ENCODE measurements around the gene DNHD1.

DNA sequence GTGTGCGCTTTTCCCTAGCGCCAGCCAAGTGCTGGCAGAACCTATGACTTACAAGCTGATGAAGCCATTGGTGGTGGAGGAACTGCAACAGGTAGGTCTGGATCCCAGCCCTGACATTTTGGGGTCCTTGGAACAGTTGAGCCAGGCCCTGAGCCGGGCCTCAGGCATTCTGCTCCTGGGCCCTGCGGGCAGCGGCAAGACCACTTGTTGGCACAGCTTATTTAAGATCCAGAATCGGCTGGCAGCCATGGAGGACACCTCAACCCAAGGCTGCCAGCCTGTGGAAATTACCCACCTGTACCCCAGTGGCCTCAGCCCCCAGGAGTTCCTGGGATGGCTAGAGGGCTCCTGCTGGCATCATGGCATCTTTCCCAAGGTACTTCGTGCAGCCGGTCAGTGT is 49.7 kb downstream of the DNHD1 start:
- no peak for TF ChIP-seq EP300 (IDR thresholded peaks at IDR 0.05; ENCODE audit: borderline replicate concordance in 1 of 2, low read depth in 2 of 2, low read length in 2 of 2)
- no peak for TF ChIP-seq EGR1 (IDR thresholded peaks at IDR 0.05; ENCODE audit: borderline replicate concordance, low read depth, low read length)
- no peak for TF ChIP-seq EZH2 (IDR thresholded peaks at IDR 0.05; ENCODE audit: low read depth, low read length, severe bottlenecking)
- no peak for TF ChIP-seq TAF1 (IDR thresholded peaks at IDR 0.05; ENCODE audit: low read depth, low read length)
- TF ChIP-seq ZNF274 (IDR thresholded peaks at IDR 0.05; ENCODE audit: borderline replicate concordance, extremely low read depth, low read length), result no peak
- TF ChIP-seq, protein P1, sequence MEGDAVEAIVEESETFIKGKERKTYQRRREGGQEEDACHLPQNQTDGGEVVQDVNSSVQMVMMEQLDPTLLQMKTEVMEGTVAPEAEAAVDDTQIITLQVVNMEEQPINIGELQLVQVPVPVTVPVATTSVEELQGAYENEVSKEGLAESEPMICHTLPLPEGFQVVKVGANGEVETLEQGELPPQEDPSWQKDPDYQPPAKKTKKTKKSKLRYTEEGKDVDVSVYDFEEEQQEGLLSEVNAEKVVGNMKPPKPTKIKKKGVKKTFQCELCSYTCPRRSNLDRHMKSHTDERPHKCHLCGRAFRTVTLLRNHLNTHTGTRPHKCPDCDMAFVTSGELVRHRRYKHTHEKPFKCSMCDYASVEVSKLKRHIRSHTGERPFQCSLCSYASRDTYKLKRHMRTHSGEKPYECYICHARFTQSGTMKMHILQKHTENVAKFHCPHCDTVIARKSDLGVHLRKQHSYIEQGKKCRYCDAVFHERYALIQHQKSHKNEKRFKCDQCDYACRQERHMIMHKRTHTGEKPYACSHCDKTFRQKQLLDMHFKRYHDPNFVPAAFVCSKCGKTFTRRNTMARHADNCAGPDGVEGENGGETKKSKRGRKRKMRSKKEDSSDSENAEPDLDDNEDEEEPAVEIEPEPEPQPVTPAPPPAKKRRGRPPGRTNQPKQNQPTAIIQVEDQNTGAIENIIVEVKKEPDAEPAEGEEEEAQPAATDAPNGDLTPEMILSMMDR (IDR thresholded peaks at IDR 0.05; ENCODE audit: control extremely low read depth in 1 of 3, insufficient read depth in 1 of 3, low read depth in 1 of 3, low read length in 3 of 3), result no peak
- TF ChIP-seq JUN (IDR thresholded peaks at IDR 0.05; ENCODE audit: low read depth, low read length), result no peak
- TF ChIP-seq TEAD4 (IDR thresholded peaks at IDR 0.05; ENCODE audit: low read depth, low read length), result no peak
- no peak for TF ChIP-seq SP1 (IDR thresholded peaks at IDR 0.05; ENCODE audit: low read depth, low read length)
- no peak for TF ChIP-seq YY1 (IDR thresholded peaks at IDR 0.05; ENCODE audit: low read depth, low read length)
- TF ChIP-seq KDM4A (IDR thresholded peaks at IDR 0.05; ENCODE audit: low read depth, low read length, severe bottlenecking), result no peak
- no peak for TF ChIP-seq ASH2L (IDR thresholded peaks at IDR 0.05; ENCODE audit: low read length)
- no peak for TF ChIP-seq FOSL1 (IDR thresholded peaks at IDR 0.05; ENCODE audit: insufficient read depth, low read depth, low read length)
- TF ChIP-seq TCF12 (IDR thresholded peaks at IDR 0.05; ENCODE audit: low read depth, low read length), result no peak

Measured in H1 (cell line).